K562 (cell line): Measurements from ENCODE around the gene CCDC195. TPM values are rescaled to one million over a fixed set of nuclear protein-coding genes. Genes with fewer than 3 reads are reported as not detected.

Experiments used
- ATAC-seq: fragments of 200-7000 bp; cut with Tn5 transposase; 3 replicates; pipeline ENCODE4 v1.9.1; 2020; ENCODE audit warnings: moderate library complexity
- BruUV-seq: library from RNA; stranded (reverse); fragments of 400-500 nt; replicated peaks from 2 replicates; lab custom pipeline; 2021; lab: Mats Ljungman, UMichigan
- CTCF ChIA-PET: fragments of 300-600 bp; formaldehyde crosslinking; extraction: SDS; loops from one replicate; lab custom pipeline; 2021; ENCODE audit warnings: low intra/inter-chr PET ratio; lab: Yijun Ruan, JAX
- POLR2A ChIA-PET: fragments of 300-600, 350-650 bp; sonication (Branson Sonifier 250); formaldehyde crosslinking; extraction: SDS; loops from one replicate; lab custom pipeline; 2021; ENCODE audit warnings: antibody characterized with exemption, inconsistent platforms; lab: Yijun Ruan, JAX
- DNase-seq, 4 experiments: peaks; one replicate each; pipeline versions ENCODE4 v3.0.0 to v3.0.0-alpha.2; 2011 to 2018; ENCODE audit warnings: low spot score in 3 of 4, mixed read lengths in 3 of 4; ENCODE audit errors: extremely low read depth in 1 of 4
- FAIRE-seq: peaks from 2 replicates; lab custom pipeline; 2011; peaks lifted over from hg19 to GRCh38; lab: Jason Lieb, UNC
- H2AFZ ChIP-seq: 2 replicates; pipeline ENCODE4 v1.6.0; 2011; ENCODE audit warnings: low read depth, low read length, control low read depth, inconsistent platforms
- H3K27ac ChIP-seq: fragments of 200-600 bp; 3 replicates; pipeline ENCODE4 v1.8.0; 2011; ENCODE audit warnings: low read depth, mild to moderate bottlenecking, control low read depth, inconsistent platforms, low read length, moderate library complexity, mixed read lengths; ENCODE audit errors: extremely low read depth
- H3K27me3 ChIP-seq, 2 experiments: fragments of 300-600 bp in 1 of 2; 2 replicates in 1 of 2; 3 replicates in 1 of 2; pipeline versions ENCODE4 v1.6.0 to v1.8.0; 2011; ENCODE audit warnings: inconsistent platforms in 2 of 2, low read length in 2 of 2, mild to moderate bottlenecking in 1 of 2, mixed read lengths in 1 of 2, moderate library complexity in 1 of 2; ENCODE audit not compliant: control insufficient read depth in 2 of 2, insufficient read depth in 2 of 2
- H3K36me3 ChIP-seq: fragments of 300-600 bp; 3 replicates; pipeline ENCODE4 v1.8.0; 2011; ENCODE audit warnings: mild to moderate bottlenecking, low read length, inconsistent platforms; ENCODE audit not compliant: control insufficient read depth, insufficient read depth
- H3K4me1 ChIP-seq, 2 experiments: fragments of 200-600 bp in 1 of 2; replicated peaks in 1 of 2; 2 replicates in 1 of 2; 3 replicates in 1 of 2; pipeline versions ENCODE4 v1.5.1 to v1.8.0; 2011; ENCODE audit warnings: inconsistent platforms in 2 of 2, low read length in 2 of 2, mild to moderate bottlenecking in 1 of 2, mixed read lengths in 1 of 2, moderate library complexity in 1 of 2; ENCODE audit not compliant: control insufficient read depth in 2 of 2, insufficient read depth in 2 of 2
- H3K4me2 ChIP-seq: 2 replicates; pipeline ENCODE4 v1.6.1; 2011; ENCODE audit warnings: low read length, control low read depth, inconsistent platforms, mixed read lengths; ENCODE audit not compliant: insufficient read depth
- H3K4me3 ChIP-seq: fragments of 200-600 bp; sonication (generic), shearing (Covaris generic); 2 replicates; pipeline ENCODE4 v1.5.1; 2016; ENCODE audit warnings: control low read depth, inconsistent platforms
- H3K79me2 ChIP-seq: fragments of 200-600 bp; 3 replicates; pipeline ENCODE4 v1.8.0; 2011; ENCODE audit warnings: low read length, inconsistent platforms; ENCODE audit not compliant: control insufficient read depth, insufficient read depth
- H3K9ac ChIP-seq, 2 experiments: 2 replicates each; pipeline versions ENCODE4 v1.6.0 to v1.6.1; 2011; ENCODE audit warnings: low read depth in 2 of 2, low read length in 2 of 2, control low read depth in 1 of 2, inconsistent platforms in 1 of 2, mild to moderate bottlenecking in 1 of 2, mixed read lengths in 1 of 2; ENCODE audit not compliant: insufficient read depth in 1 of 2
- H3K9me1 ChIP-seq: one replicate; pipeline ENCODE4 v1.6.0; 2011; ENCODE audit warnings: inconsistent platforms, mild to moderate bottlenecking, low read length, moderate library complexity; ENCODE audit not compliant: control insufficient read depth, insufficient read depth
- H3K9me3 ChIP-seq: replicated peaks from 2 replicates; pipeline ENCODE4 v1.5.1; 2011; ENCODE audit warnings: low read depth, low read length, inconsistent platforms; ENCODE audit not compliant: control insufficient read depth, insufficient read depth
- H4K20me1 ChIP-seq: replicated peaks from 2 replicates; pipeline ENCODE4 v1.6.1; 2011; ENCODE audit warnings: low read length, inconsistent platforms, mixed read lengths; ENCODE audit not compliant: control insufficient read depth, insufficient read depth
- ELF2 ChIP-seq: fragments of 250-450 bp; sonication (Bioruptor Pico); IDR thresholded peaks from 2 replicates; pipeline ENCODE4 v1.5.0; 2021; ENCODE audit warnings: mild to moderate bottlenecking
- MYBL2 ChIP-seq, 2 experiments: fragments of 450-650 bp in 1 of 2; sonication (generic) in 1 of 2; formaldehyde crosslinking in 1 of 2; IDR thresholded peaks; 2 replicates each; pipeline versions ENCODE4 v1.6.1 to v1.8.1; 2017 to 2022; ENCODE audit warnings: borderline replicate concordance in 1 of 2, inconsistent platforms in 1 of 2, low read depth in 1 of 2, mild to moderate bottlenecking in 1 of 2, missing genetic modification reagents in 1 of 2, moderate library complexity in 1 of 2
- MYNN ChIP-seq, 2 experiments: sonication (generic); formaldehyde crosslinking in 1 of 2; IDR thresholded peaks; 2 replicates each; pipeline versions ENCODE4 v1.5.0 to v1.6.1; 2016 to 2020; ENCODE audit warnings: antibody characterized with exemption in 1 of 2, missing genetic modification reagents in 1 of 2
- NCOA1 ChIP-seq: fragments of 450-650 bp; IDR thresholded peaks from 2 replicates; pipeline ENCODE4 v1.6.1; 2016; ENCODE audit warnings: low read depth
- POLR3G ChIP-seq: IDR thresholded peaks from 2 replicates; pipeline ENCODE4 v1.6.1; 2011; ENCODE audit not compliant: insufficient read length, insufficient replicate concordance; ENCODE audit errors: extremely low read depth
- RAD21 ChIP-seq, 2 experiments: fragments of 250-450 bp in 1 of 2; fragments of 450-650 bp in 1 of 2; sonication (Bioruptor Pico) in 1 of 2; formaldehyde crosslinking in 1 of 2; IDR thresholded peaks in 1 of 2; conservative IDR thresholded peaks in 1 of 2; 2 replicates each; pipeline versions ENCODE4 v1.4.0 to v1.8.0; 2020 to 2022; ENCODE audit warnings: mild to moderate bottlenecking in 2 of 2, moderate library complexity in 1 of 2
- TAF9B ChIP-seq: fragments of 450-650 bp; IDR thresholded peaks from 2 replicates; pipeline ENCODE4 v1.6.1; 2018; ENCODE audit warnings: mild to moderate bottlenecking; ENCODE audit not compliant: partially characterized antibody
- TSC22D4 ChIP-seq: fragments of 450-650 bp; IDR thresholded peaks from 2 replicates; pipeline ENCODE4 v1.6.1; 2016; ENCODE audit warnings: missing genetic modification characterization, missing biosample characterization, control low read depth
- ZFX ChIP-seq: sonication (generic); formaldehyde crosslinking; IDR thresholded peaks from 2 replicates; pipeline ENCODE4 v1.8.0; 2022; ENCODE audit warnings: mild to moderate bottlenecking, missing genetic modification reagents, moderate library complexity
- ZNF445 ChIP-seq: fragments of 250-450 bp; sonication (Bioruptor Pico); IDR thresholded peaks from 2 replicates; pipeline ENCODE4 v1.4.0; 2020; ENCODE audit warnings: low read depth, mild to moderate bottlenecking, moderate library complexity
- ZZZ3 ChIP-seq: fragments of 450-650 bp; IDR thresholded peaks from 2 replicates; pipeline ENCODE4 v1.6.1; 2016; ENCODE audit warnings: antibody characterized with exemption, mild to moderate bottlenecking, moderate library complexity
- WGBS: fragments of 100-300 bp; shearing (Covaris generic); methylation state at CpG from one replicate; pipeline ENCODE4 v1.1.6; 2016; ENCODE audit warnings: low coverage, mixed read lengths; ENCODE audit not compliant: insufficient coverage; ENCODE audit errors: missing lambda C conversion rate; 5-methylcytosine and 5-hydroxymethylcytosine counted together
- in situ Hi-C: fragments of 300-500 bp; cut with MboI; formaldehyde crosslinking; loops from 4 replicates; pipeline ENCODE4 v1.15.0; 2018; ENCODE audit warnings: inconsistent platforms, mixed read lengths
- intact Hi-C: fragments of 100-400 bp; cut with micrococcal nuclease; formaldehyde crosslinking; loops from 2 replicates; pipeline ENCODE4 v1.14.2; 2022
- polyA plus RNA-seq, 8 experiments: library from polyadenylated mRNA; depleted of rRNA in 4 of 8; stranded (reverse) in 5 of 8; unstranded in 3 of 8; fragments of >200 nt; fragmentation: Nextera tagmentation in 2 of 8; fragmentation: Illumina TruSeq in 1 of 8; extraction: Ambion mirVana in 2 of 8; extraction: Trizol in 1 of 8; gene quantifications; 2 replicates each; pipeline versions ENCODE4 v1.2.1 to v1.2.3, GENCODE V29; 2011 to 2014; ENCODE audit warnings: inconsistent platforms in 1 of 8, missing spikeins in 1 of 8
- total RNA-seq, 7 experiments: library from RNA; depleted of rRNA in 6 of 7; stranded (reverse); fragments of >200 nt in 6 of 7; fragmentation: Illumina TruSeq in 2 of 7; extraction: Trizol in 2 of 7; gene quantifications; 2 replicates each; pipeline versions ENCODE4 v1.2.1 to v1.2.3, GENCODE V29; 2011 to 2021; ENCODE audit warnings: low replicate concordance in 1 of 7
- TF ChIP-seq, protein P1 (sequence below): fragments of 450-650 bp; IDR thresholded peaks from 2 replicates; pipeline ENCODE4 v1.6.1; 2017; ENCODE audit warnings: antibody characterized with exemption
- TF ChIP-seq, protein P2 (sequence below), 2 experiments: IDR thresholded peaks; 2 replicates each; pipeline ENCODE4 v1.6.1; 2011; ENCODE audit warnings: borderline replicate concordance in 1 of 2, control low read depth in 1 of 2, low read depth in 1 of 2, low read length in 1 of 2, mild to moderate bottlenecking in 1 of 2, mixed read lengths in 1 of 2, moderate library complexity in 1 of 2; ENCODE audit not compliant: insufficient read depth in 1 of 2, insufficient read length in 1 of 2, poor library complexity in 1 of 2, severe bottlenecking in 1 of 2; ENCODE audit errors: extremely low read depth in 1 of 2

The CCDC195 gene
- total and polyA plus RNA-seq, 9 of the 15 experiments (the other 6 are each of a cell fraction or from before 2014, with no cell fraction given): not detected

- no peak overlapping the region for H3K4me2 ChIP-seq
- no peaks in the 10 kb centered on the region for H3K36me3 ChIP-seq
- H3K79me2 ChIP-seq: no peaks in the 10 kb centered on the region
- 0% methylated on average over 1 of the region's 1 CpG for WGBS
- intact Hi-C loops: no loop called here
- no peak for DNase-seq
- FAIRE-seq: no peak
- H3K27me3 ChIP-seq: no peaks in the 10 kb centered on the region
- H2AFZ ChIP-seq: no peak overlapping the region
- H4K20me1 ChIP-seq: no peaks in the 10 kb centered on the region
- ChIA-PET POLR2A (no interaction called here), CTCF (no interaction called here)
- in situ Hi-C loops: no loop called here
- no peak overlapping the region for H3K4me3 ChIP-seq
- no peaks in the 10 kb centered on the region for H3K9me1 ChIP-seq
- ATAC-seq: no peak
- no peaks in the 10 kb centered on the region for H3K9me3 ChIP-seq
- BruUV-seq: no TSS peak
- no peaks in the 10 kb centered on the region for H3K4me1 ChIP-seq
- no peak overlapping the region for H3K9ac ChIP-seq
- TF ChIP-seq MYBL2 (IDR thresholded peaks at IDR 0.05; ENCODE audit: low read depth) (no peak), MYBL2 (CRISPR knock-in tag; IDR thresholded peaks at IDR 0.05; ENCODE audit: borderline replicate concordance) (no peak), POLR3G (no peak), ZFX (CRISPR knock-in tag) (no peak), TAF9B (no peak)
- H3K27ac ChIP-seq: no peak overlapping the region
Measured at GRCh38 chr2:224670203-224670602, 46.0 kb downstream of the CCDC195 start.

DNA sequence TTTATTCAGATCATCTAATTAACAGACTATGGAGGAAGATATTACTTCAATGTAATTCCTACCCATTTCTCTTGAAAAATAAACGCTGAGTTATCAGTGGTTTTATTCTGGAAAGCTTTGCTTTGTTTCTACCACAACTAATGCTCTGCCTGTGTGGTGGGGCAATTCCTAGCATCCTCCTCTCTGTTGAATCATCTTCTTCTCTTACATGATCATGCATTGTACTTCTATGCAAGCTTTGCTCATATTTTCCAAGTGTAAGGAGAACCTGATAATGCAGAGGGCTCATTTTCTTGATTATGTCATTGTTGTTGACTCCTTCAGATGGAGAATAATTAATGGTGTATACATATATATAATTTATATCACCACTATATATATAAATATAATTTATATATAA, 46.7 kb downstream of the CCDC195 start:
- ChIA-PET CTCF (no interaction called here), POLR2A (no interaction called here)
- in situ Hi-C loops: no loop called here
- TF ChIP-seq ZZZ3 (no peak), NCOA1 (no peak), ZNF445 (CRISPR knock-in tag) (no peak), TSC22D4 (tag) (no peak), MYNN (IDR thresholded peaks at IDR 0.05) (no peak), MYNN (CRISPR knock-in tag; IDR thresholded peaks at IDR 0.05) (no peak), ELF2 (CRISPR knock-in tag) (no peak), RAD21 (CRISPR knock-in tag; conservative IDR thresholded peaks at IDR 0.05 in 1 of 2, IDR thresholded peaks at IDR 0.05 in 1 of 2) (no peak)
- TF ChIP-seq, protein P1, sequence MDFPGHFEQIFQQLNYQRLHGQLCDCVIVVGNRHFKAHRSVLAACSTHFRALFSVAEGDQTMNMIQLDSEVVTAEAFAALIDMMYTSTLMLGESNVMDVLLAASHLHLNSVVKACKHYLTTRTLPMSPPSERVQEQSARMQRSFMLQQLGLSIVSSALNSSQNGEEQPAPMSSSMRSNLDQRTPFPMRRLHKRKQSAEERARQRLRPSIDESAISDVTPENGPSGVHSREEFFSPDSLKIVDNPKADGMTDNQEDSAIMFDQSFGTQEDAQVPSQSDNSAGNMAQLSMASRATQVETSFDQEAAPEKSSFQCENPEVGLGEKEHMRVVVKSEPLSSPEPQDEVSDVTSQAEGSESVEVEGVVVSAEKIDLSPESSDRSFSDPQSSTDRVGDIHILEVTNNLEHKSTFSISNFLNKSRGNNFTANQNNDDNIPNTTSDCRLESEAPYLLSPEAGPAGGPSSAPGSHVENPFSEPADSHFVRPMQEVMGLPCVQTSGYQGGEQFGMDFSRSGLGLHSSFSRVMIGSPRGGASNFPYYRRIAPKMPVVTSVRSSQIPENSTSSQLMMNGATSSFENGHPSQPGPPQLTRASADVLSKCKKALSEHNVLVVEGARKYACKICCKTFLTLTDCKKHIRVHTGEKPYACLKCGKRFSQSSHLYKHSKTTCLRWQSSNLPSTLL: no peak
- TF ChIP-seq, protein P2, sequence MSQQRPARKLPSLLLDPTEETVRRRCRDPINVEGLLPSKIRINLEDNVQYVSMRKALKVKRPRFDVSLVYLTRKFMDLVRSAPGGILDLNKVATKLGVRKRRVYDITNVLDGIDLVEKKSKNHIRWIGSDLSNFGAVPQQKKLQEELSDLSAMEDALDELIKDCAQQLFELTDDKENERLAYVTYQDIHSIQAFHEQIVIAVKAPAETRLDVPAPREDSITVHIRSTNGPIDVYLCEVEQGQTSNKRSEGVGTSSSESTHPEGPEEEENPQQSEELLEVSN (IDR thresholded peaks at IDR 0.05; ENCODE audit: borderline replicate concordance in 1 of 2, extremely low read depth in 1 of 2, insufficient read depth in 1 of 2, insufficient read length in 1 of 2, low read depth in 1 of 2, low read length in 1 of 2, poor library complexity in 1 of 2, severe bottlenecking in 1 of 2): no peak

More for the DNA sequence above, 46.7 kb downstream of the CCDC195 start:
- no peak for DNase-seq
- Histone ChIP-seq H2AFZ (no peak overlapping the region), H3K9me3 (no peaks in the 10 kb centered on the region), H3K27me3 (no peaks in the 10 kb centered on the region), H3K4me1 (no peaks in the 10 kb centered on the region), H3K4me3 (no peak overlapping the region), H3K27ac (no peak overlapping the region), H3K9ac (no peak overlapping the region), H3K79me2 (no peaks in the 10 kb centered on the region), H3K9me1 (no peaks in the 10 kb centered on the region), H4K20me1 (no peaks in the 10 kb centered on the region), H3K4me2 (no peak overlapping the region), H3K36me3 (no peaks in the 10 kb centered on the region)
- intact Hi-C loops: no loop called here
- WGBS: 0% methylated on average over 1 of the region's 1 CpG
- no TSS peak for BruUV-seq
- FAIRE-seq: no peak
- no peak for ATAC-seq
